H1 (cell line): ENCODE data around the gene SLC39A11. TPM values are rescaled to one million over a fixed set of nuclear protein-coding genes. Genes with fewer than 3 reads are reported as not detected.

Source experiments
- ATF2 ChIP-seq: IDR thresholded peaks from 2 replicates; pipeline ENCODE4 v1.6.1; 2012; ENCODE audit warnings: low read length, inconsistent platforms
- CHD7 ChIP-seq: fragments of 300-600 bp; sonication (generic); IDR thresholded peaks from 2 replicates; pipeline ENCODE4 v1.7.1; 2012; ENCODE audit warnings: low read length, moderate library complexity, mild to moderate bottlenecking, inconsistent platforms; ENCODE audit not compliant: insufficient replicate concordance
- NANOG ChIP-seq: IDR thresholded peaks from 2 replicates; pipeline ENCODE4 v1.6.1; 2011; ENCODE audit warnings: low read length, low read depth, mild to moderate bottlenecking, inconsistent platforms; ENCODE audit not compliant: insufficient read depth, poor library complexity, severe bottlenecking
- PHF8 ChIP-seq: fragments of 200-600 bp; sonication (generic); conservative IDR thresholded peaks from 2 replicates; pipeline ENCODE4 v1.7.1; 2012; ENCODE audit warnings: low read depth, mild to moderate bottlenecking, inconsistent platforms, low read length, moderate library complexity
- POU5F1 ChIP-seq: IDR thresholded peaks from 2 replicates; pipeline ENCODE4 v1.6.1; 2011; ENCODE audit warnings: low read depth, mild to moderate bottlenecking, low read length, moderate library complexity
- SIRT6 ChIP-seq: IDR thresholded peaks from one replicate; pipeline ENCODE4 v1.7.1; 2012; ENCODE audit warnings: low read length, inconsistent platforms
- SP2 ChIP-seq: IDR thresholded peaks from 2 replicates; pipeline ENCODE4 v1.6.1; 2012; ENCODE audit warnings: mild to moderate bottlenecking, low read length, inconsistent platforms
- polyA plus RNA-seq, 7 experiments: library from polyadenylated mRNA; depleted of rRNA in 3 of 7; stranded (reverse) in 5 of 7; unstranded in 2 of 7; fragments of >200 nt in 5 of 7; fragments of 200-250 nt in 2 of 7; gene quantifications; 1 replicate in 5 of 7; 2 replicates in 1 of 7; 4 replicates in 1 of 7; pipeline versions ENCODE4 v1.2.1 to v1.2.3, GENCODE V29; 2011 to 2013; ENCODE audit warnings: missing spikeins in 2 of 7, mixed read lengths in 2 of 7
- total RNA-seq: library from RNA; stranded (reverse); fragmentation: NEBNext Ultra II Directional; extraction: Animal tissue kit (Norgen Biotek cat#: 25700); gene quantifications from 2 replicates; pipeline ENCODE4 v1.2.1, GENCODE V29; 2021

Gene SLC39A11
- total and polyA plus RNA-seq, 2 of the 8 experiments (the other 6 are each of a cell fraction or from before 2014, with no cell fraction given): 12.2 to 19.6 TPM

- TF ChIP-seq CHD7 (no peak), NANOG (no peak), ATF2 (no peak), PHF8 (no peak), SP2 (no peak), POU5F1 (no peak), SIRT6 (no peak)
Observed at GRCh38 chr17:72683506-72684404, 408.7 kb downstream of the SLC39A11 start (continued).
